ENCODE measurements around the gene STAC2. TPM values are rescaled to one million over a fixed set of nuclear protein-coding genes. Genes with fewer than 3 reads are reported as not detected.

STAC2 gene
- polyA plus RNA-seq, 1 of the 3 experiments (the other 2 are of a cell fraction) = 0.07 TPM

DNA sequence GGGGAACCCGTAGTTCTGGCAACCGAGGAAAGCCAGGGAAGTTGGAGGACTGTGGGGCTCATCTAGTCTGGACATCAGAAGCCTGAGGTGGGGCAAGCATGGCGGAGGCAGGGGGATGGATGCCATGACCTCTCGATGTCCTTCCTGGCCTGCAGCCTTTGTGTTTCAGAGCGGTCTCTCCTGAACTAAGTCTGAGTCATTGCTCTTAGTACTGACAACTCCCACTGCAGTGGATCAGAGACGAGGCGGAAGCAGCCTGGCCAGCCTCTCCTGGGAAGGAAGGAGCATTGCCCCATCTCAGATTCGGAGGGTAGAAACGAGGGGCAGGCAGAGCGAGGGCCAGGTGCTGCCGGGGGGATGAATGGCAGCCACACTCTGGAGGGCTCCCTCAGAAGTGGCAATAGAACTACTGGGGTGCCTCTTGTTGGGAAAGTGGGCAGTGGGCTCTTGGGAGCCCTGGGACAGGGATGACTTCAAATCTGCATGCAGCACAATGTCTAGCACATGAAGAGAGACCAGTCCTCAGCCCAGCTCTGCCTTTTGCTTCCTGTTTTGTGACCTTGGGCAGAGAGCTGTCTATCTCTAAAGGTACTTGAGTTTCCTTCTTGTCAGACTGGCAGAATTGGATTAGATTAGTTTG, 3.6 kb upstream of the STAC2 start:
- Histone ChIP-seq H3K9me3 (no peaks in the 10 kb centered on the region), H3K9ac (no peak overlapping the region), H2AFZ (ENCODE audit: low read depth) (peak overlapping the region; percentile 68), H3K4me1 (ENCODE audit: control insufficient read depth in 1 of 2, insufficient read depth in 2 of 2, low read depth in 1 of 2, low read length in 1 of 2) (peaks cover 8 to 23% of the 10 kb centered on the region in 2 experiments; a peak in 2 of 4 replicates), H4K20me1 (ENCODE audit: insufficient read depth) (no peaks in the 10 kb centered on the region), H3K9me2 (no peaks in the 10 kb centered on the region), H3K4me3 (ENCODE audit: low read depth in 2 of 2, low read length in 1 of 2) (no peak overlapping the region), H3K79me2 (ENCODE audit: insufficient read depth) (no peaks in the 10 kb centered on the region), H3K36me3 (replicated peaks in 1 of 2; ENCODE audit: control insufficient read depth in 1 of 2, insufficient read depth in 2 of 2, low read length in 1 of 2) (no peaks in the 10 kb centered on the region), H3F3A (replicated peaks; ENCODE audit: insufficient read depth) (no peaks in the 10 kb centered on the region), H3K27me3 (ENCODE audit: insufficient read depth) (no peaks in the 10 kb centered on the region), H3K4me2 (no peak overlapping the region; the same call in 1 of the 2 replicates), H3K27ac (ENCODE audit: low read depth in 2 of 2, low read length in 1 of 2) (no peak overlapping the region)
- TF ChIP-seq SMC3 (IDR thresholded peaks at IDR 0.05; ENCODE audit: low read depth, low read length) = no peak
- no peak for TF ChIP-seq EZH2phosphoT487 (IDR thresholded peaks at IDR 0.05; ENCODE audit: borderline replicate concordance, low read depth)
- TF ChIP-seq TCF12 (IDR thresholded peaks at IDR 0.05) = no peak
- TF ChIP-seq FOSL2 (IDR thresholded peaks at IDR 0.05; ENCODE audit: borderline replicate concordance, low read depth) = peak; percentile 16; the same call in 1 of the 2 replicates
- TF ChIP-seq MEF2A (IDR thresholded peaks at IDR 0.05; ENCODE audit: borderline replicate concordance, low read depth) = no peak
- ChIA-PET POLR2A (no interaction called here), CTCF (interaction anchor here (14.3 to 22.6 kb wide), 2 partner anchors 15 to 27 kb away, joined by 207 to 781 read pairs; partner anchors contain the start of genes CACNB1 and RPL19)
- DNase-seq = no peak
- 69% methylated on average over 9 of the region's 11 CpGs for WGBS (ENCODE audit: low lambda C conversion rate)

DNA sequence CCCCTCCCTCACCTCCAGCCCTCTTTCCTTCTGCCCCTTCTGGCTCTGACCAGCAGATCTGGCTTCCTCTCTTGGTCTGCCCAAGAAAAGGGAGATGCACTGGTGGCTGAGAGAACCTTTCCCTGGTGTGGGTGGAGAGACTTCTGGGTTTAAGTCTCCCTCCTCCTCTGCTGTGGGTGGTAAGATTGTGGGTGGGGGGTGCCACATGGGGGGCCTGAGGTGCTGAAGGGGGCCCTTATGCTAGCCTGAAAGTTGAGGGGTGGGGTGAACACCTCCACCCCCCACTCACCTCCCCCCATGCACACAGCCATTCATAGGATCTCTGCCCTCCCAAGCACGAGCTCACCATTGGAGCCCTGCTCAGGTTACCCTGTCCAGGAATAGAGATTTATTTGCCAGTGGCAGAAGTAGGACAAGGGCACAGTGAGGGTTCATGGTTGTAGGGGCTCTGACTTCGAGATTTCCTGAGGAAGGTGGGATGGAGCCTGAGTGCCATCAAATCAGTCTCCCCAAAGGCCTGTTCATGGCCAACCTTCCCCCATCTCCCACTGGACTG, 1.7 kb upstream of the STAC2 start:
- H3K27ac ChIP-seq (ENCODE audit: low read depth in 2 of 2, low read length in 1 of 2) = no peak overlapping the region
- no peak overlapping the region for H2AFZ ChIP-seq (ENCODE audit: low read depth)
- CTCF ChIA-PET = interaction anchor here (0.6 to 14.3 kb wide), 2 partner anchors 17 to 1841 kb away, joined by 4 to 207 read pairs; no protein-coding TSS in a partner anchor
- no CpG with 5 or more reads among the region's 2 CpGs for WGBS (ENCODE audit: low lambda C conversion rate)
- H3K9me3 ChIP-seq = no peaks in the 10 kb centered on the region
- H3F3A ChIP-seq (replicated peaks; ENCODE audit: insufficient read depth) = peaks cover 6% of the 10 kb centered on the region
- no peaks in the 10 kb centered on the region for H4K20me1 ChIP-seq (ENCODE audit: insufficient read depth)
- H3K9ac ChIP-seq = no peak overlapping the region
- H3K79me2 ChIP-seq (ENCODE audit: insufficient read depth) = no peaks in the 10 kb centered on the region
- H3K36me3 ChIP-seq (replicated peaks in 1 of 2; ENCODE audit: control insufficient read depth in 1 of 2, insufficient read depth in 2 of 2, low read length in 1 of 2) = no peaks in the 10 kb centered on the region
- H3K4me1 ChIP-seq (ENCODE audit: control insufficient read depth in 1 of 2, insufficient read depth in 2 of 2, low read depth in 1 of 2, low read length in 1 of 2) = peaks cover 8 to 23% of the 10 kb centered on the region in 2 experiments; a peak in 2 of 4 replicates
- H3K4me3 ChIP-seq (ENCODE audit: low read depth in 2 of 2, low read length in 1 of 2) = no peak overlapping the region
- TF ChIP-seq MXI1 (IDR thresholded peaks at IDR 0.05; ENCODE audit: low read depth, low read length) = no peak
- no peak for TF ChIP-seq TAF1 (IDR thresholded peaks at IDR 0.05; ENCODE audit: borderline replicate concordance, low read depth, low read length)
- TF ChIP-seq, protein P1, sequence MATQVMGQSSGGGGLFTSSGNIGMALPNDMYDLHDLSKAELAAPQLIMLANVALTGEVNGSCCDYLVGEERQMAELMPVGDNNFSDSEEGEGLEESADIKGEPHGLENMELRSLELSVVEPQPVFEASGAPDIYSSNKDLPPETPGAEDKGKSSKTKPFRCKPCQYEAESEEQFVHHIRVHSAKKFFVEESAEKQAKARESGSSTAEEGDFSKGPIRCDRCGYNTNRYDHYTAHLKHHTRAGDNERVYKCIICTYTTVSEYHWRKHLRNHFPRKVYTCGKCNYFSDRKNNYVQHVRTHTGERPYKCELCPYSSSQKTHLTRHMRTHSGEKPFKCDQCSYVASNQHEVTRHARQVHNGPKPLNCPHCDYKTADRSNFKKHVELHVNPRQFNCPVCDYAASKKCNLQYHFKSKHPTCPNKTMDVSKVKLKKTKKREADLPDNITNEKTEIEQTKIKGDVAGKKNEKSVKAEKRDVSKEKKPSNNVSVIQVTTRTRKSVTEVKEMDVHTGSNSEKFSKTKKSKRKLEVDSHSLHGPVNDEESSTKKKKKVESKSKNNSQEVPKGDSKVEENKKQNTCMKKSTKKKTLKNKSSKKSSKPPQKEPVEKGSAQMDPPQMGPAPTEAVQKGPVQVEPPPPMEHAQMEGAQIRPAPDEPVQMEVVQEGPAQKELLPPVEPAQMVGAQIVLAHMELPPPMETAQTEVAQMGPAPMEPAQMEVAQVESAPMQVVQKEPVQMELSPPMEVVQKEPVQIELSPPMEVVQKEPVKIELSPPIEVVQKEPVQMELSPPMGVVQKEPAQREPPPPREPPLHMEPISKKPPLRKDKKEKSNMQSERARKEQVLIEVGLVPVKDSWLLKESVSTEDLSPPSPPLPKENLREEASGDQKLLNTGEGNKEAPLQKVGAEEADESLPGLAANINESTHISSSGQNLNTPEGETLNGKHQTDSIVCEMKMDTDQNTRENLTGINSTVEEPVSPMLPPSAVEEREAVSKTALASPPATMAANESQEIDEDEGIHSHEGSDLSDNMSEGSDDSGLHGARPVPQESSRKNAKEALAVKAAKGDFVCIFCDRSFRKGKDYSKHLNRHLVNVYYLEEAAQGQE (IDR thresholded peaks at IDR 0.05; ENCODE audit: low read depth, low read length) = no peak
- no peak for TF ChIP-seq RAD21 (IDR thresholded peaks at IDR 0.05; ENCODE audit: low read length)
- TF ChIP-seq, protein P2, sequence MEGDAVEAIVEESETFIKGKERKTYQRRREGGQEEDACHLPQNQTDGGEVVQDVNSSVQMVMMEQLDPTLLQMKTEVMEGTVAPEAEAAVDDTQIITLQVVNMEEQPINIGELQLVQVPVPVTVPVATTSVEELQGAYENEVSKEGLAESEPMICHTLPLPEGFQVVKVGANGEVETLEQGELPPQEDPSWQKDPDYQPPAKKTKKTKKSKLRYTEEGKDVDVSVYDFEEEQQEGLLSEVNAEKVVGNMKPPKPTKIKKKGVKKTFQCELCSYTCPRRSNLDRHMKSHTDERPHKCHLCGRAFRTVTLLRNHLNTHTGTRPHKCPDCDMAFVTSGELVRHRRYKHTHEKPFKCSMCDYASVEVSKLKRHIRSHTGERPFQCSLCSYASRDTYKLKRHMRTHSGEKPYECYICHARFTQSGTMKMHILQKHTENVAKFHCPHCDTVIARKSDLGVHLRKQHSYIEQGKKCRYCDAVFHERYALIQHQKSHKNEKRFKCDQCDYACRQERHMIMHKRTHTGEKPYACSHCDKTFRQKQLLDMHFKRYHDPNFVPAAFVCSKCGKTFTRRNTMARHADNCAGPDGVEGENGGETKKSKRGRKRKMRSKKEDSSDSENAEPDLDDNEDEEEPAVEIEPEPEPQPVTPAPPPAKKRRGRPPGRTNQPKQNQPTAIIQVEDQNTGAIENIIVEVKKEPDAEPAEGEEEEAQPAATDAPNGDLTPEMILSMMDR (IDR thresholded peaks at IDR 0.05) = no peak
- DNase-seq = no peak
- no peaks in the 10 kb centered on the region for H3K27me3 ChIP-seq (ENCODE audit: insufficient read depth)
- H3K9me2 ChIP-seq = no peaks in the 10 kb centered on the region
- POLR2A ChIA-PET = no interaction called here
- no peak overlapping the region for H3K4me2 ChIP-seq

Measured in SK-N-SH (cell line).